Gastroesophageal sphincter (tissue), 3 donors: Measurements from ENCODE around the gene RPTOR.

Experiments used
- POLR2A ChIP-seq, 2 donors: fragments of 450-650 bp; IDR thresholded peaks; one replicate each; pipeline ENCODE4 v1.6.1; 2017; ENCODE audit warnings: antibody characterized with exemption in 2 of 2, mild to moderate bottlenecking in 2 of 2, moderate library complexity in 1 of 2
- TF ChIP-seq, protein P1 (sequence below), 4 experiments: fragments of 200-600 bp in 2 of 4; fragments of 450-650 bp in 2 of 4; sonication (generic) in 1 of 4; IDR thresholded peaks; one replicate each; pipeline ENCODE4 v1.5.1; 2017 to 2019; ENCODE audit warnings: antibody characterized with exemption in 4 of 4, mild to moderate bottlenecking in 2 of 4, moderate library complexity in 2 of 4

DNA sequence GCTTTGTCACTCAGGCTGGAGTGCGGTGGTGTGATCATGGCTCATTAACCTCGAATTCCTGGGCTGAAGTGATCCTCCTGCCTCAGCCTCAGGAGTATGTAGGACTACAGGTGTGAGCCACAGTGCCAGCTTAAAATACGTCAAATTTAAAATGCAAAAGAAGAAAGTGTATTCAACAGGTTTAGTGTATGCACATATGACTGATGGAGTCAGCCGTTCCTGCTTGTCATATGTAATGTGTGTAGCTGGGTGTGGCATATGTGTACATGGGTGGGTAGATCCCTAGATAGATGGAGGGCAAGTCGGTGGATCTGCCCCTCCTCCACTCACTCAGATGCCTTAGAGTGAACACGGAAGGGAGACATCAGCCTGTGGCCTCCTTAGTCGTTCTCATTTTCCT lies 111.0 kb downstream of the RPTOR start:
- TF ChIP-seq, protein P1, sequence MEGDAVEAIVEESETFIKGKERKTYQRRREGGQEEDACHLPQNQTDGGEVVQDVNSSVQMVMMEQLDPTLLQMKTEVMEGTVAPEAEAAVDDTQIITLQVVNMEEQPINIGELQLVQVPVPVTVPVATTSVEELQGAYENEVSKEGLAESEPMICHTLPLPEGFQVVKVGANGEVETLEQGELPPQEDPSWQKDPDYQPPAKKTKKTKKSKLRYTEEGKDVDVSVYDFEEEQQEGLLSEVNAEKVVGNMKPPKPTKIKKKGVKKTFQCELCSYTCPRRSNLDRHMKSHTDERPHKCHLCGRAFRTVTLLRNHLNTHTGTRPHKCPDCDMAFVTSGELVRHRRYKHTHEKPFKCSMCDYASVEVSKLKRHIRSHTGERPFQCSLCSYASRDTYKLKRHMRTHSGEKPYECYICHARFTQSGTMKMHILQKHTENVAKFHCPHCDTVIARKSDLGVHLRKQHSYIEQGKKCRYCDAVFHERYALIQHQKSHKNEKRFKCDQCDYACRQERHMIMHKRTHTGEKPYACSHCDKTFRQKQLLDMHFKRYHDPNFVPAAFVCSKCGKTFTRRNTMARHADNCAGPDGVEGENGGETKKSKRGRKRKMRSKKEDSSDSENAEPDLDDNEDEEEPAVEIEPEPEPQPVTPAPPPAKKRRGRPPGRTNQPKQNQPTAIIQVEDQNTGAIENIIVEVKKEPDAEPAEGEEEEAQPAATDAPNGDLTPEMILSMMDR (IDR thresholded peaks at IDR 0.05): no peak
- TF ChIP-seq POLR2A (IDR thresholded peaks at IDR 0.05): no peak
